GM12878 (cell line): ENCODE measurements around the gene CFAP61.

Experiments
- CEBPB ChIP-seq, 2 experiments: fragments of 150-350 bp in 1 of 2; IDR thresholded peaks; 2 replicates each; pipeline ENCODE4 v1.6.1; 2012 to 2014; ENCODE audit warnings: low read depth in 2 of 2, low read length in 2 of 2, borderline replicate concordance in 1 of 2, inconsistent platforms in 1 of 2
- CTCF ChIP-seq, 3 experiments: IDR thresholded peaks in 2 of 3; conservative IDR thresholded peaks in 1 of 3; 2 replicates each; pipeline ENCODE4 v1.5.1; 2011; ENCODE audit warnings: low read depth in 3 of 3, low read length in 3 of 3, mild to moderate bottlenecking in 3 of 3, control low read depth in 2 of 3, moderate library complexity in 2 of 3, inconsistent platforms in 1 of 3, mixed read lengths in 1 of 3; ENCODE audit not compliant: control insufficient read depth in 2 of 3, insufficient read depth in 1 of 3; ENCODE audit errors: extremely low read depth in 1 of 3
- E2F8 ChIP-seq: fragments of 450-650 bp; IDR thresholded peaks from 2 replicates; pipeline ENCODE4 v1.6.1; 2018; ENCODE audit warnings: mild to moderate bottlenecking, low read depth, moderate library complexity; ENCODE audit not compliant: partially characterized antibody
- MXI1 ChIP-seq: fragments of 150-350 bp; IDR thresholded peaks from 2 replicates; pipeline ENCODE4 v1.6.1; 2011; ENCODE audit warnings: low read depth, mild to moderate bottlenecking, inconsistent platforms, low read length, improper control_type of control experiment
- POLR2A ChIP-seq: IDR thresholded peaks from 2 replicates; pipeline ENCODE4 v1.6.1; 2011; ENCODE audit warnings: low read depth, mild to moderate bottlenecking, low read length
- RAD21 ChIP-seq: IDR thresholded peaks from 2 replicates; pipeline ENCODE4 v1.6.1; 2011; ENCODE audit warnings: mild to moderate bottlenecking, low read depth, low read length, moderate library complexity; ENCODE audit not compliant: insufficient read depth
- SREBF2 ChIP-seq: IDR thresholded peaks from 2 replicates; pipeline ENCODE4 v1.6.1; 2012; ENCODE audit warnings: mild to moderate bottlenecking, low read length
- TF ChIP-seq, protein P1 (sequence below): fragments of 450-650 bp; IDR thresholded peaks from 2 replicates; pipeline ENCODE4 v1.6.1; 2017; ENCODE audit warnings: low read depth, mild to moderate bottlenecking, moderate library complexity

DNA sequence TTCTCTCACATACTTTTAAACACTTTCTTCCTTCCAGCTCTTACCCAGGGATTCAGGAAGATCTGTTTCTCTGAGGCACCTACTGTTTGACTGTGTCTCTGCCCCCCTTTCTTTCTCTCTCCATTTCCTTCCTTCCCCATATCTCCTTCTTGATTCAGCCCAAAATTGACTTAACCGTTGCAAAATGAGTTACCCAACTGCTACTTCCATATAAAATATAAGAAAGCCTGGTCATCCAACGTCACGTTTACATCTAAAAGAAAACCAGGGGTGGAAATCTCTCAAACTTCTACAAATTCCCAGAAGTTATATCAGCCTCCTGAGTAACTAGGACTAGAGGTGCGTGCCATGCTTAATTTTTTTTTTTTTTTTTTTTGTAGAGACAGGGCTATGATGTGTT, 220.4 kb downstream of the CFAP61 start:
- TF ChIP-seq, protein P1, sequence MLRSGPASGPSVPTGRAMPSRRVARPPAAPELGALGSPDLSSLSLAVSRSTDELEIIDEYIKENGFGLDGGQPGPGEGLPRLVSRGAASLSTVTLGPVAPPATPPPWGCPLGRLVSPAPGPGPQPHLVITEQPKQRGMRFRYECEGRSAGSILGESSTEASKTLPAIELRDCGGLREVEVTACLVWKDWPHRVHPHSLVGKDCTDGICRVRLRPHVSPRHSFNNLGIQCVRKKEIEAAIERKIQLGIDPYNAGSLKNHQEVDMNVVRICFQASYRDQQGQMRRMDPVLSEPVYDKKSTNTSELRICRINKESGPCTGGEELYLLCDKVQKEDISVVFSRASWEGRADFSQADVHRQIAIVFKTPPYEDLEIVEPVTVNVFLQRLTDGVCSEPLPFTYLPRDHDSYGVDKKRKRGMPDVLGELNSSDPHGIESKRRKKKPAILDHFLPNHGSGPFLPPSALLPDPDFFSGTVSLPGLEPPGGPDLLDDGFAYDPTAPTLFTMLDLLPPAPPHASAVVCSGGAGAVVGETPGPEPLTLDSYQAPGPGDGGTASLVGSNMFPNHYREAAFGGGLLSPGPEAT = no peak
- TF ChIP-seq POLR2A (no peak), CTCF (IDR thresholded peaks at IDR 0.05 in 2 of 3, conservative IDR thresholded peaks at IDR 0.05 in 1 of 3; ENCODE audit: control insufficient read depth in 2 of 3, extremely low read depth in 1 of 3, insufficient read depth in 1 of 3, low read depth in 3 of 3, low read length in 3 of 3) (no peak), RAD21 (no peak), CEBPB (IDR thresholded peaks at IDR 0.05; ENCODE audit: borderline replicate concordance in 1 of 2, low read depth in 2 of 2, low read length in 2 of 2) (no peak), E2F8 (no peak), MXI1 (no peak), SREBF2 (no peak)
